Activated CD4-positive, alpha-beta T cell treated with anti-CD3 and anti-CD28 coated beads, Interleukin-2, amount 10 ng/mL, durations not matched to agents 24 days and 14 days (primary cell): ENCODE data around the gene DYNLT2. TPM values are rescaled to one million over a fixed set of nuclear protein-coding genes. Genes with fewer than 3 reads are reported as not detected.

ENCODE experiments used
- DNase-seq: peaks from one replicate; pipeline ENCODE4 v3.0.0; 2022
- H3K27ac Mint-ChIP-seq: one replicate; pipeline ENCODE4 v1.8.0; 2022; ENCODE audit warnings: mild to moderate bottlenecking, mixed read lengths
- H3K27me3 Mint-ChIP-seq: one replicate; pipeline ENCODE4 v1.8.0; 2022; ENCODE audit warnings: mixed read lengths
- H3K36me3 Mint-ChIP-seq: one replicate; pipeline ENCODE4 v1.8.0; 2022; ENCODE audit warnings: low read depth, mild to moderate bottlenecking, mixed read lengths
- H3K4me1 Mint-ChIP-seq: one replicate; pipeline ENCODE4 v1.8.0; 2021; ENCODE audit warnings: mixed read lengths
- H3K4me3 Mint-ChIP-seq: one replicate; pipeline ENCODE4 v1.8.0; 2022; ENCODE audit warnings: mild to moderate bottlenecking, moderate library complexity, mixed read lengths
- H3K9me3 Mint-ChIP-seq: one replicate; pipeline ENCODE4 v1.8.0; 2021; ENCODE audit warnings: mixed read lengths
- intact Hi-C: fragments of 100-400 bp; cut with micrococcal nuclease; formaldehyde crosslinking; loops from one replicate; pipeline ENCODE4 v1.15.1; 2023
- total RNA-seq: library from RNA; stranded (reverse); gene quantifications from 2 replicates; pipeline ENCODE4 v1.2.3, GENCODE V29; 2022

Gene DYNLT2
- total RNA-seq, 1 donor from 2014 or later = 2.1 TPM

DNA sequence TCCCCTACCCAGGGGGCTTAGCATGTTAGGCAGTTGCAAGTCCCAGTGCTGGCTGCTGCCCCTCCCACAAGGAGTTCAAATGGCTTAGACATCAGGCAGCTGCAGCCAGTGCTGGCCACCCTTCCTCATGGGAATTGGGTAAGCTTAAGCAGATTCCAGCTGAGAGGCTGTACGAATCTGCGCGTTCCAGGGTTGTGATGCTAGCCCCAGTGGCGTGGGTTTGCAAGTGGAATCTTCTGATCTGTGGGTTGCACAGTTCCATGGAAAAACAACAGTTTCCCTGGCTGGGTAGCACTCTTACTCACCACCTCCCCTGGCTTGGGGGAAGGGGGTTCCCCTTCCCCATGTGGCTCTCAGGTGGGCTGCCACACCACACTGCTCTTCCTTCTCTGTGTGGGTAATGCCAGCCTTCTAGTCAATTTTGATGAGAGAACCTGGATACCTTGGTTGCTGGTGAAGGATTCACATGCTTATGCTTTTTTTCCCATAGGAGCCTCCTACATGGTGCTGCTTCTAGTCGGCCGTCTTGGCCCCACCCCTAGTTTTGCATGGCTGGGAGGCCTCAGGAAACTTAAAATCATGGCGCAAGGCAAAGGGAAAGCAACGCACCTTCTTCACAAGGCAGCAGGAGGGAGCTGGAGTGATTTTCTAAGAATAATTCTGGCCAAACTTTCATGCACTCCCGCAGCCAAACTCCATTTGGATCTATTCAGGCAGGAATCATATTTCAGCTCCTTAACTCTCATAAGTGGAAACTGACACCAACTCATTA is 13.0 kb downstream of the DYNLT2 start:
- Mint-ChIP-seq H3K27ac (no peak overlapping the region), H3K9me3 (peaks cover 7% of the 10 kb centered on the region), H3K27me3 (peaks cover 38% of the 10 kb centered on the region), H3K4me1 (peaks cover 2% of the 10 kb centered on the region), H3K4me3 (no peak overlapping the region), H3K36me3 (no peaks in the 10 kb centered on the region)
- no peak for DNase-seq
- intact Hi-C loops = no loop called here

GRCh38 chr6:169729961-169730360 is 21.4 kb downstream of the DYNLT2 start:
- intact Hi-C loops = no loop called here

DNA sequence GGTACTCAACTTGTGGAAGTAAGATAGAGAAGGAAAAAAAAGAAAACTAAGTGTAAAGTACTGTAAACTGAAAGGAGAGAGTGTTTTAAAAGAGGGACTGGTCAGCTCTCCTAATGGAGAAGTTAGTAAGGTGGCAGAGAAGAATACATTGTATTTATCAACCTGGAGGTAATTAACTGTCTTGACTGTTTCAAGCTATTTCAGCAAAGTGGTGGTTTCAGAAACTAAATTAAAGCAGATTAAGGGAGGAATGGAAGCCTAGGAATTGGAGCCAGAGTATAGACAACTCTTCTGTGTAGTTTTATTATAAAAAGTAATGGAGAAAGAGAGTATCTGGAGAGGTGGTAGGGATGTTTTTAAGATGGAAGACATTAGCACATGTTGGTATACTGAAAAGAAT is 24.4 kb downstream of the DYNLT2 start:
- DNase-seq = no peak
- no peaks in the 10 kb centered on the region for H3K9me3 Mint-ChIP-seq
- H3K36me3 Mint-ChIP-seq = peaks cover 1% of the 10 kb centered on the region
- peaks cover 19% of the 10 kb centered on the region for H3K4me1 Mint-ChIP-seq
- peaks cover 17% of the 10 kb centered on the region for H3K27me3 Mint-ChIP-seq
- no peak overlapping the region for H3K4me3 Mint-ChIP-seq
- no peak overlapping the region for H3K27ac Mint-ChIP-seq
- intact Hi-C loops = no loop called here

More at GRCh38 chr6:169729961-169730360, 21.4 kb downstream of the DYNLT2 start:
- Mint-ChIP-seq H3K27ac (no peak overlapping the region), H3K9me3 (peaks cover 7% of the 10 kb centered on the region), H3K4me1 (peaks cover 10% of the 10 kb centered on the region), H3K27me3 (peaks cover 40% of the 10 kb centered on the region), H3K36me3 (peaks cover under 1% of the 10 kb centered on the region), H3K4me3 (no peak overlapping the region)
- DNase-seq = no peak

DNA sequence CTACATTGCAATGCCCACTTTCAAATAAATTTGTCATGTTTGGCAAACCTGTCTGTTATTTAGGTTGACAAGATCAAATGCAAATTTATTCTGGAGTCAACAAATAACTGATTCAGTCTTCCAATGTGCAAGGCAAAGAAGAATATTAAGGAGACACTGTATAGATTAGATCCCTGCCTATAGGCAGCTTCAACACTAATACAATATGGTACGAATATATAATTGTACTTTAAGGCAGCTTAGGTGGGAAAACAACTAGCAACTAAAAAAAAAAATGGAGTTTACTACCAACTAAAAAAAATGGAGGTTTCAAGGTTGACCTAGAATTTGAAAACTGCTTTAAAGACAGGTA is 25.3 kb downstream of the DYNLT2 start:
- intact Hi-C loops = no loop called here
- Mint-ChIP-seq H3K4me3 (peak overlapping the region; percentile 83), H3K27me3 (peaks cover 11% of the 10 kb centered on the region), H3K27ac (peak overlapping the region; percentile 88), H3K9me3 (no peaks in the 10 kb centered on the region), H3K4me1 (peaks cover 22% of the 10 kb centered on the region), H3K36me3 (peaks cover 3% of the 10 kb centered on the region)
- no peak for DNase-seq

DNA sequence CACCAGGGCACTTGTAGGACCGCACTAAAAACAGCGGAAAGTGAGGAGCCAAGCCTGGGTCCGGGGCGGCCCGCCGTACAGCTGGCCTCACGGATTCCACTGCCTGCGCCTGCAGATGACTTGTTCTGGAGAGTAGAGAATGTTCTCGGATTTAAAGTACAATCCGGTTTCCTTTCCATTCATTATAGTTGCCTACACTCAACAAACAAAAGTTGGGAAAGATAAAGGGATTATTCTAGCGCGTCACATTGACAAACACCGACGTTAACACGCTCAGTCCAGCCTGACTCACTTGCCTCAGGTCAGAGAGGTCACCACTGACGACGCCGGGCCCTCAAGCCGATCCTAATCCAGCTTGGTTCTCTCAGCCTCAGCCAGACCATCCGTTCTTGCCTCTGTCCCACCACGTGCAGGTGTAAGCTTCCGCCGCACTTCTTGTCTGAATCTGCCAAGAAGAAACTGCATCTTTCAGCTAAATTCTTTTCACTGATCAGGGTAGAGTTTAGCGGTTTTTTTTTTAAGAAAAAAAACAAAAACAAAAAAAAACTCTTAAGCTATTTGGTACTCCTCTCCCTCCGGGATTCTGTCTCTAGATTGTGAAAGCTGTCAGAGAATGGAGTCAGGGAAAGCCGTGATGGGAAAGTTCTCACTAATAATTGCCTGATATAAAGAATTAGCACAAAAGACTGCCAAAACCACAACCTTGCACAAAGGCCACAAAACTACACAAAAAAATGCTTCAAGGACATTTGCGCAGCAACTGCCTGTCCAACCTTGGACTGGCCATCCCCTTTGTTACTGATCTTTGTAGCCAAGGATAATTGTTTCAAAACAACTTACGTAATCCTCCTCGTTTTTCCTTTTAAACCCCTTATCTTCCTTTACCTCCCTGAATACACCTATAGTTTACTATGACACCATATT is 26.0 kb downstream of the DYNLT2 start:
- Mint-ChIP-seq H3K9me3 (no peaks in the 10 kb centered on the region), H3K27me3 (peaks cover 7% of the 10 kb centered on the region), H3K4me3 (peak overlapping the region; percentile 83), H3K4me1 (peaks cover 24% of the 10 kb centered on the region), H3K27ac (peak overlapping the region; percentile 88), H3K36me3 (peaks cover 5% of the 10 kb centered on the region)
- intact Hi-C loops = no loop called here
- peak; percentile 61 for DNase-seq

DNA sequence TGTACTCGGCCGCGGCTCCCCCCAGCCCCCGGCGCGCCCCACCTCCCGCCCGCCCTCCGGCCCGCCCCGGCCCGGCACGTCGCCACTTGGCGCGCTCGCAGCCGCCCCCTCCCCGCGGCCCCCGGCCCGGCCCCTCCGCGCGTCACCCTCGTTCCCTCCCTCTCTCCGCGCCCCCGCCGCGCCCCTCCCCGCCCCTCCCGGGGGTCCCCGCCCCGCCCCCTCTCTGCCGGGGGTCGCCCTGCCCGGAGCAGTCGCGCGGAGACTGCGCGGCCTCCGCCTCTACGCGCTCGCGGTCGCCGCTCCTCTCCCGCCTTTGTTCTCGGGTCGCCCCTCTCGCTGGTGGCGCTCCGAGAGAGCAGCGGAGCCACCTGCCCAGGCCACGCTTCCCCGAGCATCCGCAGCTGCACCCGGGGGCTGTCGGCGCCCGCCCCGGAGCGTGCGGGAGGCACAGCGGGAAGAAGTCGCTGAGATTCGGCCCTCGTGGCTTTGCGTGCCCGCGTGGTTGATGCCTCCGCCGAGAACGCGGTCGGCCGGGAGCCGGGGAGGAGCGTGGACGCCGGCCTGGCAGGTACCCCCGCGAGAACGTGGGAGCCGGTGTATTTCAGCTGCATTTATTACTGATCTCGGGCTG is 26.8 kb downstream of the DYNLT2 start, which contains the start of gene PHF10:
TSS of gene PHF10 (minus strand) at position 7 of the 631 bp plus-strand sequence. CDS start 569 bp downstream, outside the sequence.
- H3K36me3 Mint-ChIP-seq = peaks cover 8% of the 10 kb centered on the region
- DNase-seq = peak; percentile 88
- H3K27me3 Mint-ChIP-seq = peaks cover 5% of the 10 kb centered on the region
- H3K27ac Mint-ChIP-seq = peak within 1 kb of the TSS; percentile 94
- no peaks in the 10 kb centered on the region for H3K9me3 Mint-ChIP-seq
- intact Hi-C loops = loop anchor here (1.0 to 5.0 kb wide), 2 partner anchors 27 to 512 kb away; partner anchors contain the start of genes DYNLT2 and ERMARD
- H3K4me3 Mint-ChIP-seq = peak within 1 kb of the TSS; percentile 90
- H3K4me1 Mint-ChIP-seq = peaks cover 25% of the 10 kb centered on the region

DNA sequence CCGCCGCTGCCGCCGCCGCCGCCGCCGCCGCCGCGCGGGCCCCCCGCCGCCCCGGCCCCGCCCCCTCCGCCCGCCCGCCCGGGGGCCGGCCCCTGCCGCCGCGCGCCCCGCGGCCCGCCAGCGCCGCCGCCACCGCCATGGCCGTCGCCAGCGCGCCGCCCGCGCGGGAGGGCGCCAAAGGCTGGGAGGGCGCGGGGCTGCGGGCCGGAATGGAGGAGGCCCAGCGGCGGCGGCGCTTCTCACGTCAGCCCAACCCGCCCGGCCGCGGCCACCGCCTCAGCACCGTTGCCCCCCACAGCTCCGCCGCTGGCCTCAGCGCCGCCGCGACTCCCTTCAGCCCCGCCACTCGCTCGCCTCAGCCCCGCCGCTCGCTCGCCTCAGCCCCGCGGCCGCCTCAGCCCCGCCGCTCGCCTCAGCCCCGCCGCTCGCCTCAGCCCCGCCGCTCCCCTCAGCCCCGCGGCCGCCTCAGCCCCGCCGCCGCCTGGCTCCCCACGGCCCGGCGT is 27.3 kb downstream of the DYNLT2 start:
- H3K9me3 Mint-ChIP-seq = no peaks in the 10 kb centered on the region
- intact Hi-C loops = loop anchor here (1.0 to 5.0 kb wide), 4 partner anchors 22 to 829 kb away; partner anchors contain the start of genes C6orf120, DYNLT2, ERMARD and PSMB1
- H3K4me3 Mint-ChIP-seq = peak overlapping the region; percentile 73
- H3K27ac Mint-ChIP-seq = peak overlapping the region; percentile 75
- H3K4me1 Mint-ChIP-seq = peaks cover 28% of the 10 kb centered on the region
- peak; percentile 85 for DNase-seq
- H3K36me3 Mint-ChIP-seq = peaks cover 14% of the 10 kb centered on the region
- peaks cover 5% of the 10 kb centered on the region for H3K27me3 Mint-ChIP-seq

DNA sequence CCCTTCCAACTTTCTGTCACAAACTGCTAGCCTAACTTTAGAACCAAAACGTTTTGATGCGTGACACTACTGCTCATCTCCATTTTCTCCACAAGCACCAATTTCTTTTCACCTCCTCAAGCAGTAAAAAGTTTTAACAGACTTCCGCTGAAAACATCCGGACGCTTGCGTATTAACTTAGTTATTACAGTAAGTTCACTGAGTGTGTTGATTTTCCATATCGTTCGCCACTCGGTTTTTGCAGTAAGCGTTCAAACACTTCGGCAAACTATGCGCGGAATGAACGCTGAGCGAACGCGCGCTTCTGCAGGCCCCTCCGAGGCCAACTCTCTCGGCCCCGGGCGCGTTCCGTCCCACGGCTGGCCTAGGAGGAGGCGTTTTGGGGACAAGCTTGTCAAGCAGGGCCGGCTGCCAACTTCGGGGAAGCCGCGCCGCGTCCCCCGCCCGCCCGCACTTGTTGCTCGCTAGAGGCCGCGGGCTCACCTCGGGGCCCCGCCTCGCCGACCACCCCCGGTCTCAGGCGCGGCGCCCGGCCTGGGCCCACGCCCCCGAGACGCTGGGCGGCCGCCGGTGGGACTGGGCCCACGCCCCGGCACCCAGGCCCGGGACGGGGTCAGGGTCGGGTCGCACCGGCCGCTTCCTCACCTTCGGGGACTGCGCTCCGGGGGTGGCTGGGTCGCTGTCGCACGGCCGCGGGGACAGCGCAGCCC is 28.0 kb downstream of the DYNLT2 start:
- H3K4me3 Mint-ChIP-seq = peak overlapping the region; percentile 90
- peak; percentile 89 for DNase-seq
- H3K36me3 Mint-ChIP-seq = peaks cover 16% of the 10 kb centered on the region
- no peaks in the 10 kb centered on the region for H3K9me3 Mint-ChIP-seq
- H3K27ac Mint-ChIP-seq = peak overlapping the region; percentile 94
- peaks cover 28% of the 10 kb centered on the region for H3K4me1 Mint-ChIP-seq
- H3K27me3 Mint-ChIP-seq = peaks cover 5% of the 10 kb centered on the region
- intact Hi-C loops = loop anchor here (1.0 to 5.0 kb wide), 3 partner anchors 21 to 829 kb away; partner anchors contain the start of genes C6orf120, PSMB1 and WDR27

- no peaks in the 10 kb centered on the region for H3K9me3 Mint-ChIP-seq
- H3K36me3 Mint-ChIP-seq = peaks cover 18% of the 10 kb centered on the region
- H3K4me1 Mint-ChIP-seq = peaks cover 23% of the 10 kb centered on the region
- peak; percentile 81 for DNase-seq
- H3K4me3 Mint-ChIP-seq = peak overlapping the region; percentile 90
- intact Hi-C loops = loop anchor here (1.0 to 5.0 kb wide), 3 partner anchors 20 to 830 kb away; partner anchors contain the start of genes C6orf120, PSMB1 and WDR27
- peak overlapping the region; percentile 94 for H3K27ac Mint-ChIP-seq
- H3K27me3 Mint-ChIP-seq = peaks cover 5% of the 10 kb centered on the region
Measured at GRCh38 chr6:169722362-169723199, 28.8 kb downstream of the DYNLT2 start.

DNA sequence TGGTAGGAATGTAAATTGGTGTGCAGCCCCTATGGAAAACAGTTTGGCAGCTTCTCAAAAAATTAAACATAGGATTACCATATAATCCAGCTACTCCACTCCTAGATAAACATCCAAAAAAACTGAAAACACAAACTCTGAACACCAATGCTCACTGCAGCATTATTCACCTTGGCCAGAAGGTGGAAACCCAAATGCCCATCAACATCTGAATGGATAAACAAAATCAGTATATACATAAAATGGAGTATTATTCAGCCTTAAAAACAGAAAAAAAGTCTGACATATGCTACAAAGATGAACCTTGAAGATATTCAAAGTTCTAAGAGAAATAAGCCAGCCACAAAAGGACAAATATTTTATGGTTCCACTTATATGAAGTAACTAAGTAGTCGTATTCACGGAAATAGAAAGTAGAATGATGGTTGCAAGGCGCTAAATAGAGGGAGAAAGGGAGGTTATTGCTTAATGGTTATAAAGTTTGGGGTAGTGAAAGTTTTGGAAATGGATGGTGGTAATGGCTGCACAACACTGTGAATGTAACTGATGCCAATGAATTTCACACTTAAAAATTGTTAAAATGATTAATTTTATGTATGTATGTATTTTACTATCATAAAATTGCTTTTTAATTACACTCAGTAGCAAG is 31.0 kb downstream of the DYNLT2 start:
- Mint-ChIP-seq H3K27ac (no peak overlapping the region), H3K9me3 (no peaks in the 10 kb centered on the region), H3K4me1 (peaks cover 23% of the 10 kb centered on the region), H3K4me3 (no peak overlapping the region), H3K36me3 (peaks cover 30% of the 10 kb centered on the region), H3K27me3 (peaks cover 3% of the 10 kb centered on the region)
- intact Hi-C loops = loop anchor here (5.0 kb wide), 1 partner anchor 508 kb away; no protein-coding TSS in a partner anchor
- no peak for DNase-seq

- peaks cover 19% of the 10 kb centered on the region for H3K4me1 Mint-ChIP-seq
Measured at GRCh38 chr6:169719117-169719516, 32.3 kb downstream of the DYNLT2 start.

GRCh38 chr6:169714595-169714994 is 36.8 kb downstream of the DYNLT2 start:
- intact Hi-C loops = no loop called here
- no peak overlapping the region for H3K27ac Mint-ChIP-seq
- H3K36me3 Mint-ChIP-seq = peaks cover 50% of the 10 kb centered on the region
- H3K4me1 Mint-ChIP-seq = peaks cover 6% of the 10 kb centered on the region
- no peak for DNase-seq
- H3K9me3 Mint-ChIP-seq = no peaks in the 10 kb centered on the region
- no peak overlapping the region for H3K4me3 Mint-ChIP-seq
- H3K27me3 Mint-ChIP-seq = no peaks in the 10 kb centered on the region

More at GRCh38 chr6:169719117-169719516, 32.3 kb downstream of the DYNLT2 start:
- no peaks in the 10 kb centered on the region for H3K9me3 Mint-ChIP-seq
- intact Hi-C loops = no loop called here
- no peak for DNase-seq
- H3K36me3 Mint-ChIP-seq = peaks cover 39% of the 10 kb centered on the region
- no peak overlapping the region for H3K27ac Mint-ChIP-seq
- H3K4me3 Mint-ChIP-seq = no peak overlapping the region
- no peaks in the 10 kb centered on the region for H3K27me3 Mint-ChIP-seq
